Transverse colon (tissue), 3 donors: ENCODE results near the gene B3GNT7.

Source experiments
- POLR2A ChIP-seq: fragments of 450-650 bp; IDR thresholded peaks from one replicate; pipeline ENCODE4 v1.6.1; 2016; ENCODE audit warnings: antibody characterized with exemption, mild to moderate bottlenecking, moderate library complexity
- TF ChIP-seq, protein P1 (sequence below), 5 experiments: fragments of 200-600 bp in 3 of 5; fragments of 450-650 bp in 2 of 5; sonication (generic) in 3 of 5; IDR thresholded peaks; 1 replicate in 2 of 5; 2 replicates in 3 of 5; pipeline ENCODE4 v1.5.1; 2016 to 2017; ENCODE audit warnings: antibody characterized with exemption in 5 of 5, inconsistent platforms in 3 of 5, mild to moderate bottlenecking in 2 of 5, moderate library complexity in 1 of 5

DNA sequence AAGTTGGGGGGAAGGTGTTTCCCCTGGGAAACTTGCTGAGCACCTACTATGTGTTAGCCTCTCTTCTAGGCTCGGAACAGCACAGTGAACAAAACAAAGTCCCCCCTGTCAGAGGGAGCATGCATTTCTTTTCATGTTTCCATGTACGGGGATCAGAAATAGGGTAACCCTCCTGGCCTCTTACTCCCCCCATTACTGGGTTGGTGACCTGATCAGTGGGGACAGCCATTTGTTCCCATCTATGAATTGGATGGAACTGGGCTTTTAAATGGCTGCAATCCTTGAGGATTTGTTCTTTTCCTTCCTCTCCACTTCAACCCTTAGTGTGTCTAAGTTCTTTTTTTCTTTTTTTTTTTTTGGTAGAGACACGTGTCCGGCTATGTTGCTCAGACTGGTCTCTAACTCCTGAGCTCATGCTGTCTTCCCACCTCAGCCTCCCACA lies 55.1 kb downstream of the B3GNT7 start:
- no peak for TF ChIP-seq POLR2A
- TF ChIP-seq, protein P1, sequence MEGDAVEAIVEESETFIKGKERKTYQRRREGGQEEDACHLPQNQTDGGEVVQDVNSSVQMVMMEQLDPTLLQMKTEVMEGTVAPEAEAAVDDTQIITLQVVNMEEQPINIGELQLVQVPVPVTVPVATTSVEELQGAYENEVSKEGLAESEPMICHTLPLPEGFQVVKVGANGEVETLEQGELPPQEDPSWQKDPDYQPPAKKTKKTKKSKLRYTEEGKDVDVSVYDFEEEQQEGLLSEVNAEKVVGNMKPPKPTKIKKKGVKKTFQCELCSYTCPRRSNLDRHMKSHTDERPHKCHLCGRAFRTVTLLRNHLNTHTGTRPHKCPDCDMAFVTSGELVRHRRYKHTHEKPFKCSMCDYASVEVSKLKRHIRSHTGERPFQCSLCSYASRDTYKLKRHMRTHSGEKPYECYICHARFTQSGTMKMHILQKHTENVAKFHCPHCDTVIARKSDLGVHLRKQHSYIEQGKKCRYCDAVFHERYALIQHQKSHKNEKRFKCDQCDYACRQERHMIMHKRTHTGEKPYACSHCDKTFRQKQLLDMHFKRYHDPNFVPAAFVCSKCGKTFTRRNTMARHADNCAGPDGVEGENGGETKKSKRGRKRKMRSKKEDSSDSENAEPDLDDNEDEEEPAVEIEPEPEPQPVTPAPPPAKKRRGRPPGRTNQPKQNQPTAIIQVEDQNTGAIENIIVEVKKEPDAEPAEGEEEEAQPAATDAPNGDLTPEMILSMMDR (IDR thresholded peaks at IDR 0.05): no peak
